Measurements from ENCODE around the gene SPAG17. TPM values are rescaled to one million over a fixed set of nuclear protein-coding genes. Genes with fewer than 3 reads are reported as not detected.

SPAG17 gene
- total RNA-seq, 1 donor: 0.09 TPM

GRCh38 chr1:118097622-118098348 lies 87.2 kb downstream of the SPAG17 start:
- TF ChIP-seq, protein P1, sequence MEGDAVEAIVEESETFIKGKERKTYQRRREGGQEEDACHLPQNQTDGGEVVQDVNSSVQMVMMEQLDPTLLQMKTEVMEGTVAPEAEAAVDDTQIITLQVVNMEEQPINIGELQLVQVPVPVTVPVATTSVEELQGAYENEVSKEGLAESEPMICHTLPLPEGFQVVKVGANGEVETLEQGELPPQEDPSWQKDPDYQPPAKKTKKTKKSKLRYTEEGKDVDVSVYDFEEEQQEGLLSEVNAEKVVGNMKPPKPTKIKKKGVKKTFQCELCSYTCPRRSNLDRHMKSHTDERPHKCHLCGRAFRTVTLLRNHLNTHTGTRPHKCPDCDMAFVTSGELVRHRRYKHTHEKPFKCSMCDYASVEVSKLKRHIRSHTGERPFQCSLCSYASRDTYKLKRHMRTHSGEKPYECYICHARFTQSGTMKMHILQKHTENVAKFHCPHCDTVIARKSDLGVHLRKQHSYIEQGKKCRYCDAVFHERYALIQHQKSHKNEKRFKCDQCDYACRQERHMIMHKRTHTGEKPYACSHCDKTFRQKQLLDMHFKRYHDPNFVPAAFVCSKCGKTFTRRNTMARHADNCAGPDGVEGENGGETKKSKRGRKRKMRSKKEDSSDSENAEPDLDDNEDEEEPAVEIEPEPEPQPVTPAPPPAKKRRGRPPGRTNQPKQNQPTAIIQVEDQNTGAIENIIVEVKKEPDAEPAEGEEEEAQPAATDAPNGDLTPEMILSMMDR (IDR thresholded peaks at IDR 0.05; ENCODE audit: insufficient read depth, low read length): no peak
- no peak overlapping the region for H3K4me3 ChIP-seq (ENCODE audit: low read depth, low read length)
- no peak for DNase-seq (ENCODE audit: low read depth)

DNA sequence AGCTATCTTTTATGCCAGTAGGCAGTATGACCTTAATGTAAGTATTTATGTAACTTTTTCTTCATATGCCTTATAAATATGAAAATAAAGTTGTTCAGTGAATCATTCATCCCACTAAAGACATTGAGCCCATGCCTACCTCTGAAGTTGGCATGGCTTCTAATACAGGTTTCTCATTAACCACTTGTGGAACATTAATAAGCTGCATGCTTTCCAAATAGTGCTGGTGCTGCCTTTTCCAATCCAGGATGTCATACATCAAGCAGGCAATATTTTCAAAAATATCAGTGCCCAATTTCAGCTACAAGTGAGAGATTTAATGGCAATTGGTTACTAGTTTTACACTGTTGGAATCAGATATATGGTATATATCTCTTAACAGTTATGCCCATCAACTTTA lies 92.0 kb downstream of the SPAG17 start:
- TF ChIP-seq, protein P1 (IDR thresholded peaks at IDR 0.05; ENCODE audit: insufficient read depth, low read length): no peak
- no peak for DNase-seq (ENCODE audit: low read depth)
- H3K4me3 ChIP-seq (ENCODE audit: low read depth, low read length): no peak overlapping the region

- H3K4me3 ChIP-seq (ENCODE audit: low read depth, low read length): no peak overlapping the region
- DNase-seq (ENCODE audit: low read depth): no peak
- TF ChIP-seq, protein P1 (IDR thresholded peaks at IDR 0.05; ENCODE audit: insufficient read depth, low read length): no peak
Measured at GRCh38 chr1:118090130-118090529, 94.9 kb downstream of the SPAG17 start.

DNA sequence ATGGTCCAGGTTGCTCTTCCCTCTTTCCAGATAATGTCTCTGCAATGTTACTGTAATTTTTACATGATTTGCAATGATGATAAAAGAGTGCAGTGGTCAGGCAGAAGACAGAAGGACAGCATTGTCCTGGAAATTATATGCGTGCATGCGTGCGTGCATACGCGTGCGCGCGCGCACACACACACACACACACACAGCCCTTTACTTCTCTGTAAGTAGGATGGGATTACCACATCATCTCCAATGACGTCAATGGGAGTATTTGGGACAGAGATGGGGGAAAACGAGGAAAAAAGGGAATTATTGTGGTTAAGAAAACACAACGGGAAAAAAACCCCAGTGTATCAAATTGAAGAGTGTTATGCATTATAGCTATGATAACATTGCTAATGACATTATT lies 99.7 kb downstream of the SPAG17 start:
- H3K4me3 ChIP-seq (ENCODE audit: low read depth, low read length): no peak overlapping the region
- no peak for DNase-seq (ENCODE audit: low read depth)
- TF ChIP-seq, protein P1 (IDR thresholded peaks at IDR 0.05; ENCODE audit: insufficient read depth, low read length): no peak

DNA sequence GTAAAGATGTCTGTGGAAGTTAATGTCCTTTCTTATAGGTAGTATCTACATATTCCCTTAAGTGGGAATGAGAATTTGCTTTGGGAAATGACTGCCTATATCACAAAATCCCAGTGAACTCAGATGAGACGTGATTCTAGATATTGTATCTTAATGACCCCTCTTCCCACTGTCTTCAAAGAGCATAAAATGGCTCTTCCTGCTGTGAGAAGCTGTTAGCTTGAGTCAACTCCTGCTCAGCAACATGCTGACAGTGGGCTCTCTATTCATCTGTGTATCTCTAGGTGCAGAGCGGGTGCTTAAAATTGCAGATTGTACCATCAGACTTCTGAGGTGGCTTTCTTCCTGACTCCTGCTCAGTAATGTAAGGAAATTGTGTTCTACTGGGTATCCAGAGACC lies 100.6 kb downstream of the SPAG17 start:
- no peak for DNase-seq (ENCODE audit: low read depth)
- TF ChIP-seq, protein P1 (IDR thresholded peaks at IDR 0.05; ENCODE audit: insufficient read depth, low read length): no peak
- H3K4me3 ChIP-seq (ENCODE audit: low read depth, low read length): no peak overlapping the region

GRCh38 chr1:118082984-118083383 lies 102.0 kb downstream of the SPAG17 start:
- TF ChIP-seq, protein P1 (IDR thresholded peaks at IDR 0.05; ENCODE audit: insufficient read depth, low read length): no peak

GRCh38 chr1:118081387-118081786 lies 103.6 kb downstream of the SPAG17 start:
- TF ChIP-seq, protein P1 (IDR thresholded peaks at IDR 0.05; ENCODE audit: insufficient read depth, low read length): no peak
- no peak overlapping the region for H3K4me3 ChIP-seq (ENCODE audit: low read depth, low read length)
- no peak for DNase-seq (ENCODE audit: low read depth)

More at GRCh38 chr1:118082984-118083383, 102.0 kb downstream of the SPAG17 start:
- DNase-seq (ENCODE audit: low read depth): no peak
- no peak overlapping the region for H3K4me3 ChIP-seq (ENCODE audit: low read depth, low read length)
